GM13977 (cell line): ENCODE data around the gene CCDC88A.

Experiments
- DNase-seq: peaks from one replicate; pipeline ENCODE4 v3.0.0; 2012; ENCODE audit warnings: low spot score
- CTCF ChIP-seq: IDR thresholded peaks from 2 replicates; pipeline ENCODE4 v1.5.1; 2012; ENCODE audit warnings: mild to moderate bottlenecking, control low read depth; ENCODE audit not compliant: insufficient read depth; ENCODE audit errors: extremely low read depth, missing control alignments
- in situ Hi-C: fragments of 300-500 bp; cut with MboI; formaldehyde crosslinking; loops from one replicate; pipeline ENCODE4 v1.12.0; 2022; ENCODE audit warnings: low sequenced_read_pairs, low pct_unique_long_range_greater_than_20kb, mixed read lengths, inconsistent platforms; ENCODE audit not compliant: unreplicated experiment

CCDC88A gene

GRCh38 chr2:55403256-55403998 lies 16.2 kb downstream of the CCDC88A start:
- no peak for TF ChIP-seq CTCF
- in situ Hi-C loops, result no loop called here
- no peak for DNase-seq

- no peak for DNase-seq
- in situ Hi-C loops, result no loop called here
These were observed 18.5 kb downstream of the CCDC88A start for GRCh38 chr2:55401124-55401523.

GRCh38 chr2:55400332-55400731 lies 19.3 kb downstream of the CCDC88A start:
- no peak for TF ChIP-seq CTCF
- in situ Hi-C loops, result no loop called here
- no peak for DNase-seq

More at GRCh38 chr2:55401124-55401523, 18.5 kb downstream of the CCDC88A start:
- TF ChIP-seq CTCF, result no peak

- TF ChIP-seq CTCF, result no peak
- DNase-seq, result no peak
- in situ Hi-C loops, result no loop called here
These were observed 19.8 kb downstream of the CCDC88A start for GRCh38 chr2:55399815-55400214.

- peak; percentile 24 for DNase-seq
- no peak for TF ChIP-seq CTCF
- in situ Hi-C loops, result no loop called here
These were observed 23.7 kb downstream of the CCDC88A start for GRCh38 chr2:55395724-55396605.

- no peak for TF ChIP-seq CTCF
- in situ Hi-C loops, result no loop called here
These were observed 27.9 kb downstream of the CCDC88A start for GRCh38 chr2:55391615-55392242.

More at GRCh38 chr2:55391615-55392242, 27.9 kb downstream of the CCDC88A start:
- no peak for DNase-seq
